HL-60/S4 treated with retinoic acid at 250 ng/mL for 4 days and 3 days (cell line): ENCODE measurements around the gene ZBTB46.
"Not testable (repeated sequence)": the region's sequence is repeated elsewhere in the genome, so short reads cannot be mapped to it uniquely, and the experiment has no call there.

Source experiments
- in situ Hi-C: fragments of 300-500 bp; cut with MboI; formaldehyde crosslinking; loops from 2 replicates; pipeline ENCODE4 v1.7.0; 2022; ENCODE audit warnings: low sequenced_read_pairs

The ZBTB46 gene

DNA sequence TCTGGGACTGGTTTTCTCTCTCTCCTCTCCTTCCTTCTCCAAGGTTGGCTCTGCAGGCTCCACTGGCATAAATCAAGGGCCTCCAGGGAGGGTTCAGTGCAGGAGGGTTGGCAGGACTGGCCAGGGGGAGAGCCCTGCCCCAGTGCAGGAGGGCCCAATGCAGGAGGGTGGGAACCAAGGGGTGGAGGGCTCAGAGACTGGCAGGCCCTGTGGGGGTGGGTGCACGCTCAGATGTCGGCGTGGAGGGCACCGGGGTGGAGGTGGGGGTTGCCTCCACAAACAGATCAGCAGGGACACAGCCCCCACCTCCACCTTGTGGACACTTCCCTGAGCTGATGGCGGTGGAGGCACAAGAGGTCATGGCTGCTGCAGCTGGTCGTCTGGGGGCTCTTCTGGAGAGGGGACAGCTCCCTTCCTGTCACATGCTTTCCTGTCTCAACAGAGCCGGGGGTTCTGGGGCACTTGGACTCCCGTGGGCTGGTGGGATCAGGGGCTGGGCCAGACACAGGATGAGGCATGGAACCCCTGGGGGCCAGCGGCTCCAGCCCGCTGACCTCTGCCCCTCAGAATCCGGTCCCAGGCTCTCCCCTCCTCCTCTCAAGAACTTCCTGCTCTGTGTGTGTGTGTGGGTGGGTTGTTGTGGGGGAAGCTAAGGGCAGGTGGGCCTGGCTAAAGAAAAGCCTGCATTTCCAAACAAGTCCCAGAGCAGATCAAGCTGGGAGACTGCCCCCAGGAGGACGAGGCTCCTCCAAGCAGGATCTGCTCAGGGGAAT is 27.5 kb upstream of the ZBTB46 start:
- in situ Hi-C loops, result no loop called here

- in situ Hi-C loops, result no loop called here
Observed at GRCh38 chr20:63857764-63858392, 26.8 kb upstream of the ZBTB46 start.

- in situ Hi-C loops, result no loop called here
Observed at GRCh38 chr20:63856098-63856511, 25.0 kb upstream of the ZBTB46 start.

DNA sequence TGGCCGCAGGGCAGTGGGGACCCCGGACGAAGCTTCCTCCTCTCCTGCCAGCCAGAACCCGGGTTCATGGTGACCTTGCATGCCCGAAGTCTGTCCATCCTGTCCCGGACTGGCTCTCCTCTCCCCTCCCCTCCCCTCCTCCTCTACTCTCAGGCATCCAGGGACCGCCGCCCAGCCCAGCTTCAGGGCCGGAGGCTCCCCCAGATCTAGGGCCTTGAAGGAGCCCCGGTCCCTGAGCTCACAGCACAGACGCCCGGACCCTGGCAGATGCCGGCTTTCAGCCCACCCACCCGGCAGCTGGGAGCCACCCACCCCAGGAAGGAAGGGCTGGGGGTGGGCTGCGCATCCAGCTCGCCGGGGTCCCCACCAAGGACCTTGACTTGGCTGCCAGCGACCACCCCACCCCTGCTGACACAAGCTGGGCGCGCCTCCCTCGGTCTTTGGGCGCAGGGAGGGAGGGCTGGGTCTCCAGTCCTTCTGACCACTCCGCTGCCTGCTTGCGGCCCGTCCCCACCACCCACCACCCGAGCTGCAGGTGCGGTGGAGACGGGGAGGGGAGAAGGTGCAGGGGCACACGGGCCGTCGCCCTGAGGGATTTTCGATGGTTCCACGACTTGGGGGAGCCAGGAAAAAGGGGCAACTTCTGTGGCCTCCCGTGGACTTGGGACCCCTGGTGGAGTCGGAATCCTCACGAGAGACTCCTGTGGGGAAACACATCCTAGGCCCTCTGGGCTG is 24.5 kb upstream of the ZBTB46 start:
- in situ Hi-C loops, result no loop called here

- in situ Hi-C loops, result no loop called here
Observed at GRCh38 chr20:63854766-63855362, 23.8 kb upstream of the ZBTB46 start.

DNA sequence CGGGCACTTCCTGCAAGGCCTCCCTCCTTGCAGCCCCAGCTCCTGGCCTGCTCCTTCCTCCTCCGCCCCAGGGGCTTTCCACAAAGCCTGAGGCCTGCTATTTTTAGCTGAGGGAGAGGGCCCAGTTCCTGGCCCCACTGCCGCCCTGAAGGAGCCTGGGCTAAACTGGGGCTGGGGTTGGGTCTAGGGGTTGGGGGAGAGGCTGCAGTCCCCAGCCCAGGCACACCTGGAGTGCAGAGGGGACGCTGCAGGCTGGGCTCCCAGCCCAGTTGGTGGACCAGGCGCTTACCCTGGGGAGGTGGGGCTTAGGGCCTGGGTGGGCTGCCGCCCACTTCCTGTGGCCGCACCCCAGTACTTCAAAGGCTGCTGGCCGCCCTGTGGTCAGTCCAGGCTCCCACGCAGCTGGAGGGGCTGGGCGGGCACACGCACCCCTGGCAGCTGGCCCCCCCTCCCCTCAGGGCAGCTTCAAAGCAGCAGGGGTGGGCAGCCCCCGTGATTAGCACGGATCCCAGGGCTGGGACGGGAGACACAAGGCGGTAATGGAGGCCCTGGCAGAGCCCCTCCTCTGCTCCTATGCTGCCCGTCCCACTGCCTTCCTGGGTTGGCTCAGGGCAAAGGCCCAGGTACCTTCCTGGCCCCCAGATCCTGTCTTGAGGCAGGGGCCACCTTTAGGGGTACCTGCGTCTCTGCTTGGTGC is 23.2 kb upstream of the ZBTB46 start:
- in situ Hi-C loops, result no loop called here

DNA sequence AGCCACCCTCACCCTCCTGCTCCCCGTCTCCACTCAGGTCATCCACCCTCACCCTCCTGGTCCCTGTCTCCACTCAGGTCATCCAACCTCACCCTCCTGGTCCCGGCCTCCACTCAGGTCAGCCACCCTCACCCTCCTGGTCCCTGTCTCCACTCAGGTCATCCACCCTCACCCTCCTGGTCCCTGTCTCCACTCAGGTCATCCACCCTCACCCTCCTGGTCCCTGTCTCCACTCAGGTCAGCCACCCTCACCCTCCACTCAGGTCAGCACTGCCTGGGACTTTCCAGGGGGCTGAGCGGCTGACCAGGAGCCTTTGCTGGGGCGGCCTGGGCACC is 22.6 kb upstream of the ZBTB46 start:
- in situ Hi-C loops, result not testable (repeated sequence)

DNA sequence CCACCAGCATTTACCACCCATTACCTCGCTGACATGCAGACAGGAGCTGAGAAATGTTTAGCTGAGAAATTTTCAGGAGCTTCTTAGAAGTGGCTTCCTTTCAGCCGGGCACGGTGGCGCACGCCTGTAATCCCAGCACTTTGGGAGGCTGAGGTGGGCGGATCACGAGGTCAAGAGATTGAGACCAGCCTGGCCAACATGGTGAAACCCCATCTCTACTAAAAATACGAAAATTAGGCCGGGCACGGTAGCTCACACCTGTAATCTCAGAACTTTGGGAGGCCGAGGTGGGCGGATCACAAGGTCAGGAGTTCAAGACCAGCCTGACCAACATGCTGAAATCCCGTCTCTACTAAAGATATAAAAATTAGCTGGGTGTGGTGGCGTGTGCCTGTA is 20.5 kb upstream of the ZBTB46 start:
- in situ Hi-C loops, result not testable (repeated sequence)

DNA sequence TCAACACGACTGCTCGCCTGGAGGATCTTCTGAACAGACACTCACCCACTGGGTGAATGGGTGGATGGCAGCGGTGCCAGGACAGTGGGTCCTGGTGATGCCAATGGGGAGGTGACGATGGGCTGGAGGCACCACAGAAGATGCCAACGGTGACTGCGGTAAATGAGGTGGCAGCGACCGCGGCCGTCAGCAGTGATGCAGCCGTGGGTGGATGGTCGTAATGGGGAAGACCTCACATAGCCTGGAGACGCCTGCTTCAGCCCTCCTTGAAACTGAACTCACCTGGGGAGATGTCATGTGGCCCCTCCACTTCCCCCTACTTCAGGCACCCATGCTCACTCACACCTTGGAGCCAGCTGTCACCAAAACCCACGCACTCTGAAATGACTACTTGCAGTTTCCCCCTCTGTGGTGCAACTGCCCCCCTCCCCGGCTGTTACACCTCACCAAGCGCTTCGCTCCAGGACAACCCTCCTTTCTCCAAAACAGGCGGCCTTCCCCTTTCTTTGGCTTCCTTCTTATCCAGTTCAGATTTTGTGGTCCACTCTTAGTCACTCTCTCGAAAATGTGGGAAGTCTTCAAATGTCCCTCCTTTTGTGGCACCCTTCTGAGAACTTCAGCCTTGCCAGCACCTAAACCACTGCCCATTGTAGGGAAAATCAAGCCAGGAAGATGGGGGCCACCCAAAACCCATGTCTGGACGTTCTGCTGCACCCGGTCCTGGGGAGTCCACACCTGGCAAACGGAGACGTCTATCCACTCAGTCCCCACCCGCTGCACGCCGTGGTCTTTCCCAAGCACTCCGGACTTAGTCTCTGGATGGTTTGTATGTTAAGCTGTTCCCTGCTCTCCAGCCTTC is 19.9 kb upstream of the ZBTB46 start:
- in situ Hi-C loops, result no loop called here

- in situ Hi-C loops, result no loop called here
Observed at GRCh38 chr20:63848003-63848911, 17.2 kb upstream of the ZBTB46 start.

- in situ Hi-C loops, result no loop called here
Observed at GRCh38 chr20:63847237-63848002, 16.4 kb upstream of the ZBTB46 start.

GRCh38 chr20:63846888-63847236 is 15.8 kb upstream of the ZBTB46 start:
- in situ Hi-C loops, result no loop called here

DNA sequence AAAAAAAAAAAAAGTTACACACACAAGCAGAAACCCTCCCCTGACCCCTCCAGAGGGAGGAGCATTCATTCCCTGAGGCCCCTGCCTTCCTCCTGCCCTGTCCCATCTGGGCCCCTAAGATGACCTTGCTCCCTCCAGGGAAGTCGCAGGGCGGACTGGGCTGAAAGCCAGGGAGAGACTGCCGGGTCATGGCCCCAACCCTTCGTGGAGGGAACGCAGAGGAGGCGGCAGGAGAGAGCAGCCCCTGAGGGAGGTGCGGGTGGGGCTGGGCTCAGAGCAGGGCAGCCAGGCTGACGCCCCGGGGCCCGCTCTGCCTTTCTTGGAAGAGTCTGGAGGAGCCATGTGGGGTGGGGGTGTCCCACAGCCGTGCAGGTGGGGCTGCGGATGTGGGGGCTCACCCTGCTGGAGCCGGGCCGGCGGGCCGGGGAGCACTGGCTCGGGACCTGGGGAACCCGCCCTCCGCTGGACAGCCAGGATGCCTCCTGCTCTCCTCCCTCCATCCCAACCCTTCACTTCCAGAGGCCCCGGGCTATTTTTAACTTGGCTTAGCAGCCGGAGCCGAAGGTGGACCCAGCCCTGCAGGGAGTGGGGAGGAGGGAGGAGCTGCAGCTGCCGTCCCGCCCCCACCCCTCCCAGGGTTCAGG is 15.2 kb upstream of the ZBTB46 start:
- in situ Hi-C loops, result no loop called here

- in situ Hi-C loops, result no loop called here
Observed at GRCh38 chr20:63844511-63844991, 13.5 kb upstream of the ZBTB46 start.

DNA sequence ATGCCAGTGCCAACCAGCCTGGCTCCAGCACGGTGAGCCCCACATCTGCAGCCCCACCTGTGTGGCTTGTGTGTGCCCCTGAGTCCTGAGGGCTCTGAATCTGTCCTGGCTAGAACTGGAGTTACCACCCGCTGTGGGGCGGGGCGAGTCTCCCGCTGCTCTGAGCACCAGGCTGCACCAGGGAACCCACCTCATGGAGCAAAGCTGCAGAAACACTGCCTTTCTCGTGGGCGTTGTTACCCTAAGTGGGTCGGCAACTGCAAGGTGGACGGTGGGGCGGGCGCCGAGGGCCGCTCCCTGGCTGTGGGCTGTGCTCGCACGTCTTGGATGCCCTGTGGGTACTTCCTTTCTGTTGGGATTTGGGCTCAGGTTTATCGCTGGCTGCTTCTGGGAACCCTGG is 12.7 kb upstream of the ZBTB46 start:
- in situ Hi-C loops, result no loop called here

- in situ Hi-C loops, result no loop called here
Observed at GRCh38 chr20:63843222-63843621, 12.2 kb upstream of the ZBTB46 start.

DNA sequence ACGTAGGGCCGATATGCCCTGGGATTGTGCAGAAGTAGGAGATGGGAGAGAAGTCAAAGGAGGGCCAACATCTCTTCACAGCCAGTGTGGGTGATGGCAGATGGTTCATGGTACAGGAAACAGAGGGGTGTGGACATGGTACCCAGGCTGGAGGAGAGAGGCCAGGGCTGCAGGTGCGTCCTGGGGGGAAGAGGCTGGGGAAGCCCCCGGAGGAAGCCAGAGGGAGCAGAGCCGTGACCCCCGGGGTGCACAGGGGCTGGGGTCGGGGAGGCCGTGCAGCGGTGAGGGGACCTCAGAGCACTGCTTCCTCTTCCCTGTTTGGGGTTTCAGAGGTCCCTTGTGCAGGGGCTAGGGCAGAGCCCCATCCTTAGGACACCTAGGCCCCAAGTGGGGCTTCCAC is 11.2 kb upstream of the ZBTB46 start:
- in situ Hi-C loops, result no loop called here

DNA sequence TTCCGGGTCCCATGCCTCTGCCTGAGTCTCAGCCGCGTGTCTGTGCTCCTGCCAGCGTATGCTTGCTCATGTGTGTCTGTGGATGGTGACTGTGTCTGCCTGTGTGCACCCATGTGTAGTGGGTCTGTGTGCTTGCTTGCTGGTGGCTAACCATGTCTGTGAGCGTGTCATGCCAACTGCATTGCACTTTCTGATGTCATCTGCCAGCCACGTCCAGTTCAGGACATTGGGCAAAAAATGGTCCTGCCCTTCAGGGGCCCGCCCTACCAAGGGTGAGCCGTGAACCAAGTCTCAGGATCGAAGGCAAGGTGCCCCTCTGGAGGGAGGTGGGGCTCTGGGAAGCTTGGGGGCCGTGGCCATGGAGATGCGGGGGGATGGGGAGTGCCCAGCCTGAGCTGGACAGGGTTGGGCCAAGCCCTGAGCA is 9.4 kb upstream of the ZBTB46 start:
- in situ Hi-C loops, result no loop called here
